Prostate gland (tissue), 2 donors: ENCODE measurements around the gene TUBE1. TPM values are rescaled to one million over a fixed set of nuclear protein-coding genes. Genes with fewer than 3 reads are reported as not detected.

ENCODE experiments used
- DNase-seq: peaks from one replicate; pipeline ENCODE4 v3.0.0-alpha.2; 2019; ENCODE audit warnings: low spot score
- H3K27ac ChIP-seq, 2 donors: fragments of 200-600 bp; sonication (generic); 2 replicates each; pipeline ENCODE4 v1.5.1; 2017 to 2019
- H3K27me3 ChIP-seq: fragments of 200-600 bp; sonication (generic); replicated peaks from 2 replicates; pipeline ENCODE4 v1.5.1; 2019; ENCODE audit not compliant: insufficient read depth
- H3K36me3 ChIP-seq, 2 donors: fragments of 200-600 bp; sonication (generic); 1 replicate in 1 of 2; 2 replicates in 1 of 2; pipeline versions ENCODE4 v1.5.1 to v1.8.1; 2017 to 2019
- H3K4me1 ChIP-seq: fragments of 200-600 bp; sonication (generic); replicated peaks from 2 replicates; pipeline ENCODE4 v1.5.1; 2019
- H3K4me3 ChIP-seq, 2 donors: fragments of 200-600 bp; sonication (generic); 2 replicates each; pipeline ENCODE4 v1.5.1; 2017 to 2019
- H3K9me3 ChIP-seq: fragments of 200-600 bp; sonication (generic); 2 replicates; pipeline ENCODE4 v1.5.1; 2017
- CTCF ChIP-seq, 4 experiments: fragments of 200-600 bp in 2 of 4; fragments of 450-650 bp in 2 of 4; sonication (generic) in 2 of 4; IDR thresholded peaks; 1 replicate in 3 of 4; 2 replicates in 1 of 4; pipeline ENCODE4 v1.5.1; 2016 to 2019; ENCODE audit warnings: antibody characterized with exemption in 4 of 4, mild to moderate bottlenecking in 2 of 4, moderate library complexity in 2 of 4
- POLR2A ChIP-seq: fragments of 450-650 bp; IDR thresholded peaks from one replicate; pipeline ENCODE4 v1.6.1; 2016; ENCODE audit warnings: antibody characterized with exemption, mild to moderate bottlenecking
- POLR2AphosphoS5 ChIP-seq: sonication (generic); formaldehyde crosslinking; IDR thresholded peaks from one replicate; pipeline ENCODE4 v1.6.1; 2017; ENCODE audit warnings: antibody characterized with exemption
- WGBS: methylation state at CpG from one replicate; pipeline ENCODE4 v1.1.5; 2018; 5-methylcytosine and 5-hydroxymethylcytosine counted together
- intact Hi-C: fragments of 100-400 bp; cut with DNase I; formaldehyde crosslinking; loops from one replicate; pipeline ENCODE4 v1.14.2; 2022
- total RNA-seq, 2 donors: library from RNA; depleted of rRNA; stranded (reverse); fragments of >200 nt; gene quantifications; one replicate each; pipeline ENCODE4 v1.1.0, GENCODE V29; 2016

TUBE1 gene
- total RNA-seq, 2 donors from 2014 or later: 20.5 to 36.8 TPM

GRCh38 chr6:112122756-112123155 is 35.5 kb upstream of the TUBE1 start:
- 72% methylated on average over 2 of the region's 2 CpGs for WGBS
- H3K36me3 ChIP-seq: no peaks in the 10 kb centered on the region
- H3K9me3 ChIP-seq: no peaks in the 10 kb centered on the region
- H3K27ac ChIP-seq: no peak overlapping the region
- no peak for TF ChIP-seq CTCF (IDR thresholded peaks at IDR 0.05)
- no peak for TF ChIP-seq POLR2A
- no peak for TF ChIP-seq POLR2AphosphoS5
- H3K4me3 ChIP-seq: no peak overlapping the region
- H3K4me1 ChIP-seq: no peaks in the 10 kb centered on the region
- intact Hi-C loops: no loop called here
- H3K27me3 ChIP-seq: no peaks in the 10 kb centered on the region
- DNase-seq: no peak

GRCh38 chr6:112118034-112118433 is 30.8 kb upstream of the TUBE1 start:
- Histone ChIP-seq H3K9me3 (no peaks in the 10 kb centered on the region), H3K4me1 (no peaks in the 10 kb centered on the region), H3K4me3 (no peak overlapping the region), H3K27ac (no peak overlapping the region), H3K36me3 (no peaks in the 10 kb centered on the region), H3K27me3 (no peaks in the 10 kb centered on the region)
- TF ChIP-seq CTCF (IDR thresholded peaks at IDR 0.05) (no peak), POLR2AphosphoS5 (no peak), POLR2A (no peak)
- DNase-seq: no peak
- intact Hi-C loops: no loop called here

GRCh38 chr6:112117554-112117953 is 30.3 kb upstream of the TUBE1 start:
- Histone ChIP-seq H3K4me3 (no peak overlapping the region), H3K27ac (no peak overlapping the region), H3K4me1 (no peaks in the 10 kb centered on the region), H3K36me3 (no peaks in the 10 kb centered on the region), H3K9me3 (no peaks in the 10 kb centered on the region), H3K27me3 (no peaks in the 10 kb centered on the region)
- DNase-seq: no peak
- TF ChIP-seq CTCF (IDR thresholded peaks at IDR 0.05) (no peak), POLR2A (no peak), POLR2AphosphoS5 (no peak)
- intact Hi-C loops: no loop called here
- 75% methylated on average over 1 of the region's 1 CpG for WGBS

- TF ChIP-seq POLR2A: no peak
- TF ChIP-seq POLR2AphosphoS5: no peak
- no peak for TF ChIP-seq CTCF (IDR thresholded peaks at IDR 0.05)
- intact Hi-C loops: no loop called here
Observed at GRCh38 chr6:112116221-112116620, 28.9 kb upstream of the TUBE1 start.

GRCh38 chr6:112114577-112115223 is 27.4 kb upstream of the TUBE1 start:
- no peaks in the 10 kb centered on the region for H3K27me3 ChIP-seq
- no peak overlapping the region for H3K27ac ChIP-seq
- no peak overlapping the region for H3K4me3 ChIP-seq
- no peaks in the 10 kb centered on the region for H3K36me3 ChIP-seq
- WGBS: 96% methylated on average over 3 of the region's 3 CpGs
- no peak for DNase-seq
- TF ChIP-seq POLR2AphosphoS5: no peak
- TF ChIP-seq POLR2A: no peak
- TF ChIP-seq CTCF (IDR thresholded peaks at IDR 0.05): no peak
- no peaks in the 10 kb centered on the region for H3K9me3 ChIP-seq
- H3K4me1 ChIP-seq: no peaks in the 10 kb centered on the region
- intact Hi-C loops: no loop called here

More at GRCh38 chr6:112116221-112116620, 28.9 kb upstream of the TUBE1 start:
- no peaks in the 10 kb centered on the region for H3K27me3 ChIP-seq
- H3K9me3 ChIP-seq: no peaks in the 10 kb centered on the region
- H3K4me1 ChIP-seq: no peaks in the 10 kb centered on the region
- H3K36me3 ChIP-seq: no peaks in the 10 kb centered on the region
- no peak overlapping the region for H3K27ac ChIP-seq
- no peak for DNase-seq
- WGBS: 55% methylated on average over 1 of the region's 1 CpG
- no peak overlapping the region for H3K4me3 ChIP-seq
